NT2/D1 (cell line): ENCODE data around the gene CENPE.

Experiments used
- DNase-seq: peaks from one replicate; pipeline ENCODE4 v3.0.0-alpha.2; 2011; ENCODE audit warnings: low read depth, low spot score
- H3K27me3 ChIP-seq: 2 replicates; pipeline ENCODE4 v1.6.0; 2011; ENCODE audit warnings: mild to moderate bottlenecking; ENCODE audit not compliant: insufficient read length, insufficient read depth
- H3K36me3 ChIP-seq: 2 replicates; pipeline ENCODE4 v1.6.1; 2011; ENCODE audit warnings: mild to moderate bottlenecking, low read length, mixed read lengths; ENCODE audit not compliant: insufficient read depth, insufficient read length
- H3K4me1 ChIP-seq: 2 replicates; pipeline ENCODE4 v1.5.1; 2011; ENCODE audit not compliant: insufficient read depth, insufficient read length
- H3K4me3 ChIP-seq: 2 replicates; pipeline ENCODE4 v1.5.1; 2011; ENCODE audit warnings: low read depth; ENCODE audit not compliant: insufficient read length
- H3K9ac ChIP-seq: 2 replicates; pipeline ENCODE4 v1.6.0; 2011; ENCODE audit warnings: low read depth; ENCODE audit not compliant: insufficient read length
- H3K9me3 ChIP-seq: 2 replicates; pipeline ENCODE4 v1.5.1; 2011; ENCODE audit warnings: mild to moderate bottlenecking, low read length; ENCODE audit not compliant: insufficient read depth
- SUZ12 ChIP-seq: IDR thresholded peaks from 2 replicates; pipeline ENCODE4 v1.6.1; 2011; ENCODE audit not compliant: insufficient read length, insufficient read depth; ENCODE audit errors: extremely low read depth
- YY1 ChIP-seq: IDR thresholded peaks from 2 replicates; pipeline ENCODE4 v1.6.1; 2011; ENCODE audit not compliant: insufficient read length, insufficient read depth
- ZNF274 ChIP-seq: IDR thresholded peaks from 2 replicates; pipeline ENCODE4 v1.6.1; 2011; ENCODE audit warnings: mild to moderate bottlenecking, low read depth, low read length

The CENPE gene

DNA sequence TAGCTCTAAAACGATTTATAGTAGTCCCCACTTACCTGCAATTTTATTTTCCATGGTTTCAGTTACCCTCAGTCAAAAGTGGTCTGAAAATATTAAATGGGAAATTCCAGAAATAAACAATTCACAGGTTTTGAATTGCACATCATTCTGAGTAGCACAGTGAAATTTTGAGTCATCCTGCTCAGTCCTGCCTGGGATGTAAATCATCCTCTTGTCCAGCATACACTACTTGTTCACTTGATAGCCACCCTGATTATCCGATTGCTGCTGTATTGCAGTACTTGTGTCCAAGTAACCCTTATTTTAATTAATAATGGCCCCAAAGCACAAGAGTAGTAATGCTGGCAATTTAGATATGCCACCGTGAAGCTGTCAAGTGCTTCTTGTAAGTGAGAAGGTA lies 75.0 kb downstream of the CENPE start:
- Histone ChIP-seq H3K27me3 (no peaks in the 10 kb centered on the region), H3K36me3 (peaks cover 29% of the 10 kb centered on the region), H3K4me1 (no peaks in the 10 kb centered on the region), H3K9ac (no peak overlapping the region), H3K4me3 (no peak overlapping the region), H3K9me3 (no peaks in the 10 kb centered on the region)
- no peak for TF ChIP-seq YY1
- no peak for TF ChIP-seq ZNF274
- TF ChIP-seq SUZ12, result no peak
- no peak for DNase-seq

DNA sequence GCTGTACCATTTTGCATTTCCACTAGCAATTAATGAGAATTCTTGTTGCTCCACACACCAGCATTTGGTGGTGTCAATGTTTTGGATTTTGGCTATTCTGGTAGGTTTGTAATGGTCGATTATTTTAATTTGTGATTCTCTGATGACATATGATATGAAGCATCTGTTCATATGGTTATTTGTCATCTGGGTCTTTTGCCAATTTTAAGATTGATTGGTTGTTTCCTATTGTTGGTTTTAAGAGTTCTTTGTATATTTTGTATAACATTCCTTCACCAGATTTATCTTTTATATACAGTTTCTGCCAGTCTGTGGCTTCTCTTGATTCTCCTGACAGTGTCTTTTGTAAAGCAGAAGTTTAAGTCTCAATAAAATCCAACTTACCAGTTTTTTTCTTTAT lies 80.0 kb downstream of the CENPE start:
- H3K27me3 ChIP-seq, result no peaks in the 10 kb centered on the region
- no peak overlapping the region for H3K4me3 ChIP-seq
- no peaks in the 10 kb centered on the region for H3K9me3 ChIP-seq
- no peak for DNase-seq
- peaks cover 25% of the 10 kb centered on the region for H3K36me3 ChIP-seq
- TF ChIP-seq YY1, result no peak
- no peak for TF ChIP-seq ZNF274
- TF ChIP-seq SUZ12, result no peak
- H3K9ac ChIP-seq, result no peak overlapping the region
- no peaks in the 10 kb centered on the region for H3K4me1 ChIP-seq

DNA sequence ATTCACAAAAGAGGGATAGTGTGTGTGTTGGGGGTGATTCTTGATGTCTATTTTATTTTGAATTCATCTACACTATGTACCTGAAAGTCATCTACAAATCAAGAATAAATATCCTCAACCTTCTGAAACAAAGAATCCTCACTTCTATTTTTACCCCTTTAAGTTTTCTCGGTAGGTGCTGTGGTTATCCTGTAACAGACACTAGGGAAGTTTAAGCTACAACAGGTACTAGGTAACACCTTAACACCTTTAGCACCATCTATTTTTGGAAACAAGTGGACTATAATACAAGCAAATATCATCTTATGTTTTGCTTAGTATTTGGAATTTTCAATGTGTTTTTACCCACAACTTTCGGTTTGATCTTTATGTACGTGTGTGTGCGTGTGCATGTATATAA lies 86.5 kb downstream of the CENPE start:
- Histone ChIP-seq H3K4me1 (no peaks in the 10 kb centered on the region), H3K27me3 (no peaks in the 10 kb centered on the region), H3K9ac (no peak overlapping the region), H3K9me3 (no peaks in the 10 kb centered on the region), H3K4me3 (no peak overlapping the region), H3K36me3 (peaks cover 48% of the 10 kb centered on the region)
- no peak for DNase-seq
- TF ChIP-seq SUZ12, result no peak
- TF ChIP-seq ZNF274, result no peak
- TF ChIP-seq YY1, result no peak

DNA sequence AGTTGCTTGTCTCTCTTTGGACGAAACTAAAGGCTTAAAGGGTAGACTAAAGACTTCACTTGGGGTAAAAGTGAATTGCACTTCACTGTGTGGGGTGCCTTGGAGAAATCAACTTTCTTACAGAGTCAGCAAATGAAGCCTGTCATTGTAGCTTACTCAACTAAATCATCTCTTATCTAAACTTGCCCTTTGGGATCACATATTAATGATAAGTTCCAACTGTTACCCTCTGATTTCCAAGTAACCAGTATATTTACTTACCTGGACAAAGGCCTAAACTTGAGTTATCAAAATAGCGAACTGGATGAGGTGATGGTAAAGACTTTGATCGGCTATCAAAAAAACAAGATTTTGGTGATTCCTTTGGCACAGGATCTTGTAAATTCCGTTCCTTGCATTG lies 89.6 kb downstream of the CENPE start:
- H3K4me3 ChIP-seq, result no peak overlapping the region
- H3K9ac ChIP-seq, result no peak overlapping the region
- no peaks in the 10 kb centered on the region for H3K9me3 ChIP-seq
- TF ChIP-seq YY1 (no peak), ZNF274 (no peak), SUZ12 (no peak)
- no peaks in the 10 kb centered on the region for H3K4me1 ChIP-seq
- H3K36me3 ChIP-seq, result peaks cover 49% of the 10 kb centered on the region
- no peak for DNase-seq
- H3K27me3 ChIP-seq, result no peaks in the 10 kb centered on the region

DNA sequence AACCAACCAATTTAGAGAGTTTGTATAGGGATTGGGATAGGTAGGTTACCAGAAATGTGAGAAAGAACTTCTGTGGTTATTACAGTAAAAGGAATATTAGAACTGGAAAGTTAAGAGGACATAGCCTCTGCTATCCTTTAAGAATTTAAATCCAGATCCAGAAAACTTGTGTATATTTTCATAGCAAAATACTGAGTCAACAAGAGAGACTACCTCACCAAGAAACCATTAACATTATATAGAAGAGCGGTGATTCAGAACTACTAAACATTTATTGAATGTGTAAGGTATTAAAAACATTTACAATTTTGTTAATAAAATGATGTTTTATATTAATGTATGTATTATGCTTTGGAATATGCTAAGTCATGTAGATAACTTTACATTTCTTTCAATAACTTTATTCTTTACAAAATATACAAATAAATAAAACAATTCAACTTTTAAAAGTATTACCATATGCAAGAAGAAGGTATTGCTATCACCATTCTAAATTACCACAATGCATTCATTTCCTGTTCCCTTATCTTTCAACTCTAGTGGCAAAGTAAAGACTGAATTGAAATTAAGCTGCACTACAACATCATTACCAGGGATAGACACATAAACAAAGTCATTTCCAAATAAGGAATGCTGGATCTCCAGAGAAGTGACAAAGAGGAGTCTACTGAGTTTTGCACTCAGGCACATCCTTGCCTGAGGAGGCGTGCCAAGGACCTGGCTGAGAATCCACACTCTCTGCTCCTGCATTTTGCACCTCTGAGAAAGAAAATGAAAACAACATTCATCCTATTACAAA lies 92.4 kb downstream of the CENPE start:
- TF ChIP-seq SUZ12 (no peak), YY1 (no peak), ZNF274 (no peak)
- no peaks in the 10 kb centered on the region for H3K4me1 ChIP-seq
- peaks cover 41% of the 10 kb centered on the region for H3K36me3 ChIP-seq
- no peak for DNase-seq
- H3K9ac ChIP-seq, result no peak overlapping the region
- no peaks in the 10 kb centered on the region for H3K9me3 ChIP-seq
- H3K27me3 ChIP-seq, result no peaks in the 10 kb centered on the region
- no peak overlapping the region for H3K4me3 ChIP-seq

DNA sequence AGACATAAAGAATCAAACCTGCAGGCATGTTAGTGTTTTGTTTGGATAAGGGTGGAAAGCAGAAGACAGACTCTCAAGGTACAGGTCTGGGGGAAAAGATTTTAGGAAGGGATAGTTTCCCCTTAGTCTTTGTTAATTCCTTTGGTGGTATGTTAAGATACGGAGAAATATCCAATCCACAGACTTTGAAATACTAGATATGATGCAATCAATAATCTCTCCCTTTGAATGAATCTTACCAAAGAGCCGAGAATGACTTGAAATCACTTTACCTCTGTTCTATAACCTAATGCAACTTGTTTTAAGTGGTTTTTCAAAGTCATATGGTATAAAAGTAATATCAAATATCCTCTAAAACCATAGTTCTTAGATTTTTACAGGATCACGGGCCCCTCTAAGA lies 93.3 kb downstream of the CENPE start:
- no peak for TF ChIP-seq YY1
- TF ChIP-seq ZNF274, result no peak
- no peak for TF ChIP-seq SUZ12
- Histone ChIP-seq H3K27me3 (no peaks in the 10 kb centered on the region), H3K9me3 (no peaks in the 10 kb centered on the region), H3K4me1 (no peaks in the 10 kb centered on the region), H3K4me3 (no peak overlapping the region), H3K9ac (no peak overlapping the region), H3K36me3 (peaks cover 32% of the 10 kb centered on the region)
- DNase-seq, result no peak

DNA sequence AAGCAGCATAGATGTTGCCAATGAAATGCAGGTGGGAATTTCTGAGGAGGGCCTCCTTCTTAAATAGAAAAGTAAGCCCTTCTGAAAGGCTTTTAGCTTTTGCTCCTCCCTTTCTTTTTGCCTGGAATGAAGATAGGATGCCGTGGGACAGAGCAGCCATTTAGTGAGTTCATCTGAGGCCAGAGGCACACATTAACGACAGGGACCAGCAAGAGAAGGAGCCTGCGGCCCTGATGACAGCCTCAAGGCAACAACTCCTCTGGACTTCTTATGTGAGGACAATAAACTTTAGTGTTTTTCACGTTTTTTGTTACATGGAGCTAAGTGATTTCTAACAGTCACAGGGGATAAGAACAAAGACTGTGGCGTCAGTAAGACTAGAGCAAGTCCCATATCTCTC lies 97.5 kb downstream of the CENPE start:
- TF ChIP-seq ZNF274 (no peak), SUZ12 (no peak), YY1 (no peak)
- Histone ChIP-seq H3K9me3 (no peaks in the 10 kb centered on the region), H3K27me3 (no peaks in the 10 kb centered on the region), H3K4me3 (no peak overlapping the region), H3K9ac (no peak overlapping the region), H3K4me1 (no peaks in the 10 kb centered on the region), H3K36me3 (peaks cover 5% of the 10 kb centered on the region)
- no peak for DNase-seq
